ENCODE measurements around the gene ABHD10. TPM values are rescaled to one million over a fixed set of nuclear protein-coding genes. Genes with fewer than 3 reads are reported as not detected.
A peak's percentile ranks its signal among the peaks of the same experiment; 100 is the strongest.

ABHD10 gene
- total RNA-seq, 4 donors from 2014 or later: 2.2 to 23.3 (median 9.3) TPM

GRCh38 chr3:111975131-111975530 lies 3.7 kb upstream of the ABHD10 start:
- in situ Hi-C loops (cut with MboI; ENCODE audit: low pct_ligation_motif_present in 1 of 4, low pct_unique_long_range_greater_than_20kb in 1 of 4, low sequenced_read_pairs in 3 of 4) (loop anchor here in 1 of 4 donors (10.0 kb wide), 1 partner anchor 260 kb away; no protein-coding TSS in a partner anchor), intact Hi-C loops (cut with DNase I; ENCODE audit: low total_unique reads) (no loop called here)
- WGBS, 2 donors (ENCODE audit: low coverage in 1 of 2): 72 to 100% methylated on average over 1 to 2 of the region's 2 CpGs
- DNase-seq: no peak
- no peak overlapping the region for H3K27ac ChIP-seq
- no peaks in the 10 kb centered on the region for H3K27me3 ChIP-seq
- H3K4me3 ChIP-seq: no peak overlapping the region
- H3K36me3 ChIP-seq: no peaks in the 10 kb centered on the region
- H3K9me3 ChIP-seq: no peaks in the 10 kb centered on the region
- peaks cover 0 to 10% (median 8%) of the 10 kb centered on the region in 4 donors for H3K4me1 ChIP-seq
- TF ChIP-seq POLR2AphosphoS5 (IDR thresholded peaks at IDR 0.05) (no peak), POLR2A (IDR thresholded peaks at IDR 0.05) (no peak), CTCF (IDR thresholded peaks at IDR 0.05) (no peak), EP300 (IDR thresholded peaks at IDR 0.05; ENCODE audit: low read depth) (no peak)

GRCh38 chr3:111976254-111976653 lies 2.6 kb upstream of the ABHD10 start:
- H3K4me3 ChIP-seq: no peak overlapping the region
- WGBS, 2 donors (ENCODE audit: low coverage in 1 of 2): 60 to 64% methylated on average over 2 of the region's 2 CpGs
- no peak for DNase-seq
- intact Hi-C loops (cut with DNase I; ENCODE audit: low total_unique reads) (no loop called here), in situ Hi-C loops (cut with MboI; ENCODE audit: low pct_ligation_motif_present in 1 of 4, low pct_unique_long_range_greater_than_20kb in 1 of 4, low sequenced_read_pairs in 3 of 4) (loop anchor here in 1 of 4 donors (10.0 kb wide), 1 partner anchor 261 kb away; no protein-coding TSS in a partner anchor)
- no peaks in the 10 kb centered on the region for H3K36me3 ChIP-seq
- no peak overlapping the region for H3K27ac ChIP-seq
- H3K9me3 ChIP-seq: no peaks in the 10 kb centered on the region
- peaks cover 0 to 21% (median 13%) of the 10 kb centered on the region in 4 donors for H3K4me1 ChIP-seq
- TF ChIP-seq POLR2AphosphoS5 (IDR thresholded peaks at IDR 0.05) (no peak), CTCF (IDR thresholded peaks at IDR 0.05) (no peak), POLR2A (IDR thresholded peaks at IDR 0.05) (no peak), EP300 (IDR thresholded peaks at IDR 0.05; ENCODE audit: low read depth) (no peak)
- no peaks in the 10 kb centered on the region for H3K27me3 ChIP-seq

GRCh38 chr3:111979434-111980038 lies 710 bp downstream of the ABHD10 start:
- Histone ChIP-seq H3K36me3 (no peaks in the 10 kb centered on the region), H3K4me1 (peaks cover 0 to 32% (median 15%) of the 10 kb centered on the region in 4 donors), H3K9me3 (no peaks in the 10 kb centered on the region), H3K27me3 (no peaks in the 10 kb centered on the region), H3K27ac (peak overlapping the region; percentile 89 to 93 (median 92)), H3K4me3 (peak overlapping the region; percentile 69 to 90 (median 79))
- in situ Hi-C loops (cut with MboI; ENCODE audit: low pct_ligation_motif_present in 1 of 4, low pct_unique_long_range_greater_than_20kb in 1 of 4, low sequenced_read_pairs in 3 of 4): loop anchor here in 1 of 4 donors (10.0 kb wide), 1 partner anchor 265 kb away; no protein-coding TSS in a partner anchor
- 13% methylated on average over 5 of the region's 5 CpGs for WGBS, 2 donors (ENCODE audit: low coverage in 1 of 2)
- intact Hi-C loops (cut with DNase I; ENCODE audit: low total_unique reads): no loop called here
- DNase-seq: no peak
- TF ChIP-seq POLR2AphosphoS5 (IDR thresholded peaks at IDR 0.05): no peak

- TF ChIP-seq POLR2A (IDR thresholded peaks at IDR 0.05) (no peak), EP300 (IDR thresholded peaks at IDR 0.05; ENCODE audit: low read depth) (no peak), CTCF (IDR thresholded peaks at IDR 0.05) (no peak), POLR2AphosphoS5 (IDR thresholded peaks at IDR 0.05) (no peak)
- H3K4me1 ChIP-seq: peaks cover 0 to 37% (median 15%) of the 10 kb centered on the region in 4 donors
- no peaks in the 10 kb centered on the region for H3K27me3 ChIP-seq
- H3K36me3 ChIP-seq: no peaks in the 10 kb centered on the region
- no peaks in the 10 kb centered on the region for H3K9me3 ChIP-seq
- in situ Hi-C loops (cut with MboI; ENCODE audit: low pct_ligation_motif_present in 1 of 4, low pct_unique_long_range_greater_than_20kb in 1 of 4, low sequenced_read_pairs in 3 of 4) (no loop called here), intact Hi-C loops (cut with DNase I; ENCODE audit: low total_unique reads) (no loop called here)
- no peak overlapping the region for H3K4me3 ChIP-seq
- WGBS, 2 donors (ENCODE audit: low coverage in 1 of 2): 77 to 85% methylated on average over 10 of the region's 10 CpGs
- H3K27ac ChIP-seq: no peak overlapping the region
- no peak for DNase-seq
Measured at GRCh38 chr3:111980716-111981456, 2.1 kb downstream of the ABHD10 start.
